Adrenal gland (tissue), 12 donors: ENCODE data around the gene SCNN1G. TPM values are rescaled to one million over a fixed set of nuclear protein-coding genes. Genes with fewer than 3 reads are reported as not detected.
A peak's percentile ranks its signal among the peaks of the same experiment; 100 is the strongest.

Experiments used
- DNase-seq, 7 donors: peaks; one replicate each; pipeline ENCODE4 v3.0.0-alpha.2; 2019 to 2020
- H3K27ac ChIP-seq, 5 donors: fragments of 200-600 bp; sonication (generic) in 4 of 5; 1 replicate in 3 of 5; 2 replicates in 2 of 5; pipeline versions ENCODE4 v1.5.1 to v1.8.0; 2016 to 2020; ENCODE audit warnings: mild to moderate bottlenecking in 1 of 5
- H3K27me3 ChIP-seq: fragments of 200-600 bp; 2 replicates; pipeline ENCODE4 v1.8.0; 2021
- H3K36me3 ChIP-seq, 2 donors: fragments of 200-600 bp; replicated peaks in 1 of 2; 1 replicate in 1 of 2; 2 replicates in 1 of 2; pipeline versions ENCODE4 v1.5.1 to v1.8.0; 2018 to 2022
- H3K4me1 ChIP-seq, 2 donors: fragments of 200-600 bp; replicated peaks in 1 of 2; 1 replicate in 1 of 2; 2 replicates in 1 of 2; pipeline versions ENCODE4 v1.5.1 to v1.8.0; 2018 to 2021
- H3K4me3 ChIP-seq, 4 donors: fragments of 200-600 bp; sonication (generic) in 3 of 4; one replicate each; pipeline ENCODE4 v1.5.1; 2016 to 2018
- H3K9me3 ChIP-seq, 3 donors: fragments of 200-600 bp; sonication (generic) in 1 of 3; replicated peaks in 1 of 3; 1 replicate in 2 of 3; 2 replicates in 1 of 3; pipeline versions ENCODE4 v1.5.1 to v1.8.0; 2016 to 2021
- POLR2A ChIP-seq, 2 donors: fragments of 450-650 bp; IDR thresholded peaks; one replicate each; pipeline ENCODE4 v1.6.1; 2017; ENCODE audit warnings: antibody characterized with exemption in 2 of 2, mild to moderate bottlenecking in 2 of 2, moderate library complexity in 1 of 2
- WGBS, 4 donors: extraction: QIAGEN DNeasy Blood & Tissue Kit in 2 of 4; methylation state at CpG; one replicate each; pipeline versions ENCODE4 v1.1.5 to v1.1.7; 2013 to 2017; 5-methylcytosine and 5-hydroxymethylcytosine counted together
- intact Hi-C, 2 donors: fragments of 100-400 bp; cut with DNase I; formaldehyde crosslinking; loops; one replicate each; pipeline versions ENCODE4 v1.14.1 to v1.15.0; 2022 to 2023
- polyA plus RNA-seq, 3 donors: library from polyadenylated mRNA; stranded (reverse); fragments of 200-250 nt in 2 of 3; fragments of 350-450 nt in 1 of 3; fragmentation: Illumina TruSeq in 1 of 3; extraction: RNeasy Lipid Tissue Mini Kit (QIAGEN cat#74804) in 1 of 3; gene quantifications; one replicate each; pipeline ENCODE4 v1.2.3, GENCODE V29; 2013 to 2014
- total RNA-seq, 9 donors: library from RNA; depleted of rRNA in 4 of 9; stranded (reverse); fragments of >200 nt in 4 of 9; fragments of 120-200 nt in 1 of 9; fragmentation: NEBNext Ultra II Directional in 1 of 9; extraction: Animal tissue kit (Norgen Biotek cat#: 25700) in 1 of 9; gene quantifications; one replicate each; pipeline versions ENCODE4 v1.1.0 to v1.2.4, GENCODE V29; 2013 to 2023
- TF ChIP-seq, protein P1 (sequence below), 6 experiments: fragments of 450-650 bp in 4 of 6; fragments of 200-600 bp in 2 of 6; sonication (generic) in 1 of 6; IDR thresholded peaks; 1 replicate in 5 of 6; 2 replicates in 1 of 6; pipeline versions ENCODE4 v1.5.1 to v1.8.0; 2016 to 2021; ENCODE audit warnings: antibody characterized with exemption in 6 of 6, mild to moderate bottlenecking in 2 of 6, moderate library complexity in 1 of 6
- donor health status: healthy with polysubstance abuse.
- donor health status: Bipolar disorder and iron deficiency.
- donor health status: DM: yes; HTN: yes; CAD: no.
- donor health status: DM: no; HTN: no; CAD: no.
- donor health status: DM: no; HTN: no; CAD: no.
- donor health status: DM: yes; HTN: yes; CAD: no.

SCNN1G gene
- total and polyA plus RNA-seq, 12 donors = 0.07 to 0.11 (median 0.08) TPM; not detected in 9

DNA sequence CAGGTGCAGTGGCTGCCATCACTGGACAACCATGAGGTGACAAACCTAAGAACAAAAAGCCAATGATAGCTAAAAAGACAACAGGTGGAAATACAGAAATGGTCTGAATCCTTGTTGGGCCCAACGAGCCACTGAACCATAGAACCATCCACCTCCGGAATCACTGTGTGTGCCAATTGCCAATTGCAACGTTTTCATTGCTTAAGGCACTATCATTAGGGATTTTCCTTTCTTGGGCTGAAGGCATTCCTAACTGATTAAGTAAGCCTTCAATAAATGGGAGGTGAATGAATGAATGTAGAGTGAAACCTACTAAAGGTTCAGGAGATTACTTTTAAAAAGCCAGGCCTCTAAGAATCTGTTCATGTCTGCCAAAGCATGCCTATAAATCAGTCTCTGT lies 36.9 kb upstream of the SCNN1G start:
- DNase-seq = no peak
- intact Hi-C loops = loop anchor here in 1 of 2 donors (10.0 kb wide), 1 partner anchor 61 kb away; no protein-coding TSS in a partner anchor
- TF ChIP-seq, protein P1, sequence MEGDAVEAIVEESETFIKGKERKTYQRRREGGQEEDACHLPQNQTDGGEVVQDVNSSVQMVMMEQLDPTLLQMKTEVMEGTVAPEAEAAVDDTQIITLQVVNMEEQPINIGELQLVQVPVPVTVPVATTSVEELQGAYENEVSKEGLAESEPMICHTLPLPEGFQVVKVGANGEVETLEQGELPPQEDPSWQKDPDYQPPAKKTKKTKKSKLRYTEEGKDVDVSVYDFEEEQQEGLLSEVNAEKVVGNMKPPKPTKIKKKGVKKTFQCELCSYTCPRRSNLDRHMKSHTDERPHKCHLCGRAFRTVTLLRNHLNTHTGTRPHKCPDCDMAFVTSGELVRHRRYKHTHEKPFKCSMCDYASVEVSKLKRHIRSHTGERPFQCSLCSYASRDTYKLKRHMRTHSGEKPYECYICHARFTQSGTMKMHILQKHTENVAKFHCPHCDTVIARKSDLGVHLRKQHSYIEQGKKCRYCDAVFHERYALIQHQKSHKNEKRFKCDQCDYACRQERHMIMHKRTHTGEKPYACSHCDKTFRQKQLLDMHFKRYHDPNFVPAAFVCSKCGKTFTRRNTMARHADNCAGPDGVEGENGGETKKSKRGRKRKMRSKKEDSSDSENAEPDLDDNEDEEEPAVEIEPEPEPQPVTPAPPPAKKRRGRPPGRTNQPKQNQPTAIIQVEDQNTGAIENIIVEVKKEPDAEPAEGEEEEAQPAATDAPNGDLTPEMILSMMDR (IDR thresholded peaks at IDR 0.05) = no peak
- TF ChIP-seq POLR2A (IDR thresholded peaks at IDR 0.05) = no peak
- H3K27ac ChIP-seq = no peak overlapping the region
- no peaks in the 10 kb centered on the region for H3K9me3 ChIP-seq
- no peaks in the 10 kb centered on the region for H3K27me3 ChIP-seq
- whole genome bisulfite sequencing, 4 donors = 60 to 74% (median 63%) methylated on average over 3 of the region's 3 CpGs
- H3K4me1 ChIP-seq = peaks cover 22 to 52% of the 10 kb centered on the region in 2 donors
- no peaks in the 10 kb centered on the region for H3K36me3 ChIP-seq
- H3K4me3 ChIP-seq = no peak overlapping the region

DNA sequence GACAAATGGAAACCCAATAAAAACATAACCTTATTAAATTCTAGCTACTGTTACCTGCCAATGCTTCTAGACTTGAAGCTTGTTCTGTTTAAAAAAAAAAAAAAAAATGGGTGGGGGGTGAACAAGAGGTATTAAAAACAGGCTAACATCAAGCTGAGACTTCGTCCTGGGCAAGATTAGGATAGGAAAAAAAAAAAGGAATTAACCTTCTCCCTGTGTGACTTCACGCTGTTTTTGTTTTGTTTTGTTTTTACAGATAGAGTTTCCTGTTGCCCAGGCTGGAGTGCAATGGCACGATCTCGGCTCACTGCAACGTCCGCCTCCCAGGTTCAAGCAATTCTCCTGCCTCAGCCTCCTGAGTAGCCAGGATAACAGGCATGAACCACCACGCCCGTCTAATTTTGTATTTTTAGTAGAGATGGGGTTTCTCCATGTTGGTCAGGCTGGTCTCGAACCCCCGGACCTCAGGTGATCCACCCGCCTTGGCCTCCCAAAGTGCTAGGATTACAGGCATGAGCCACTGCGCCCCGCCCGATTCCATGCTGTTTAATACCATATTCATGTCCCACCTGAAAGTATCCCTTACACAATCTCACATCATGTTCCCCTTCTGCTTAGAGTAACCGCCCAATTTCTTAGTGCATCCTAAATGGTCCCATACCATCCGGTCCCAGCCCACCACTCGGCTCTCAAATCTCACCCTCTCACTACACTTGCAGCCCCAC lies 35.5 kb upstream of the SCNN1G start:
- no peak overlapping the region for H3K27ac ChIP-seq
- no peak for DNase-seq
- H3K4me1 ChIP-seq = peaks cover 22 to 48% of the 10 kb centered on the region in 2 donors
- H3K36me3 ChIP-seq = no peaks in the 10 kb centered on the region
- intact Hi-C loops = loop anchor here in 1 of 2 donors (10.0 kb wide), 1 partner anchor 62 kb away; no protein-coding TSS in a partner anchor
- no peak overlapping the region for H3K4me3 ChIP-seq
- WGBS, 4 donors = 82 to 90% (median 86%) methylated on average over 17 of the region's 17 CpGs
- TF ChIP-seq, protein P1 (IDR thresholded peaks at IDR 0.05) = no peak
- TF ChIP-seq POLR2A (IDR thresholded peaks at IDR 0.05) = no peak
- H3K27me3 ChIP-seq = no peaks in the 10 kb centered on the region
- no peaks in the 10 kb centered on the region for H3K9me3 ChIP-seq

DNA sequence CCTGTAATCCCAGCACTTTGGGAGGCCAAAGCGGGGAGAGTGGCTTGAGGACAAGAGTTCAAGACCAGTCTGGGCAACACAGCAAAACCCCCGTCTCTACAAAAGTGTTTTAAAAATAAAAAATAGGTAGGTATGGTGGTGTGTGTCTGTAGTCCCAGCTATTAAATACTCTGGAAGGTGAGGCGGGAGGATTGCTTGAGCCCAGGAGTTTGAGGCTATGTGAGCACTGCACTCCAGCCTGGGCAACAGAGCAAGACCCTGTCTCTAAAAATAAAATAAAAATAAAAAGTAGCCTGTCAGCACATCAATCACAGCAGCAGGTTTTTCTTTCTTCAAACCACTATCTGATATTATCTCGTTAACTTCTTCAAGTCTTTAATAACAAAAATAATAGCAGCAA lies 34.9 kb upstream of the SCNN1G start:
- H3K27me3 ChIP-seq = no peaks in the 10 kb centered on the region
- H3K4me1 ChIP-seq = peaks cover 22 to 41% of the 10 kb centered on the region in 2 donors
- WGBS, 4 donors = 86 to 87% (median 86%) methylated on average over 4 of the region's 4 CpGs
- no peaks in the 10 kb centered on the region for H3K36me3 ChIP-seq
- H3K4me3 ChIP-seq = no peak overlapping the region
- H3K9me3 ChIP-seq = no peaks in the 10 kb centered on the region
- intact Hi-C loops = loop anchor here in 1 of 2 donors (10.0 kb wide), 1 partner anchor 63 kb away; no protein-coding TSS in a partner anchor
- no peak overlapping the region for H3K27ac ChIP-seq
- no peak for TF ChIP-seq POLR2A (IDR thresholded peaks at IDR 0.05)
- TF ChIP-seq, protein P1 (IDR thresholded peaks at IDR 0.05) = no peak
- DNase-seq = no peak

DNA sequence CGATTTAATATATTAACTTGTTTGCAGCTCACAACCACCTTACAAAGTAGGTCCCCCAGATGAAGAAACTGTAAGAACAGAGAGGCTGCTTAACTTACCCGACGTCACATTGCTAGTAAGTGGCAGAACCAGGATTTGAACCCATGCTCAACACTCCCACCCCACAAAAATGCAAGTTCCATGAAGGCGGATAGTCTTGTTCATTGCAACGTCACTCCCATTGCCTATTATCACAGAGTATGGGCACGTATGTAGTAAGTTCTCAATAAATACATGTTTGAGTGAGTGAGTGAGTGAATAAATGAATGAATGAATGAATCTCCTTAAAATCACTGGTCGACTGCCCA lies 34.4 kb upstream of the SCNN1G start:
- 42 to 53% (median 48%) methylated on average over 7 of the region's 7 CpGs for WGBS, 4 donors
- Histone ChIP-seq H3K27ac (peak overlapping the region in 3 of 5 donors; percentile 64 to 91 (median 67)), H3K4me1 (peaks cover 21 to 37% of the 10 kb centered on the region in 2 donors), H3K27me3 (no peaks in the 10 kb centered on the region), H3K9me3 (no peaks in the 10 kb centered on the region), H3K4me3 (peak overlapping the region; percentile 20 to 89 (median 55)), H3K36me3 (no peaks in the 10 kb centered on the region)
- intact Hi-C loops = loop anchor here in 1 of 2 donors (10.0 kb wide), 1 partner anchor 63 kb away; no protein-coding TSS in a partner anchor
- DNase-seq = no peak
- TF ChIP-seq POLR2A (IDR thresholded peaks at IDR 0.05) = no peak
- TF ChIP-seq, protein P1 (IDR thresholded peaks at IDR 0.05) = no peak
